Measurements from ENCODE around the gene CAB39.
"Not testable (repeated sequence)": the region's sequence is repeated elsewhere in the genome, so short reads cannot be mapped to it uniquely, and the experiment has no call there.

CAB39 gene

DNA sequence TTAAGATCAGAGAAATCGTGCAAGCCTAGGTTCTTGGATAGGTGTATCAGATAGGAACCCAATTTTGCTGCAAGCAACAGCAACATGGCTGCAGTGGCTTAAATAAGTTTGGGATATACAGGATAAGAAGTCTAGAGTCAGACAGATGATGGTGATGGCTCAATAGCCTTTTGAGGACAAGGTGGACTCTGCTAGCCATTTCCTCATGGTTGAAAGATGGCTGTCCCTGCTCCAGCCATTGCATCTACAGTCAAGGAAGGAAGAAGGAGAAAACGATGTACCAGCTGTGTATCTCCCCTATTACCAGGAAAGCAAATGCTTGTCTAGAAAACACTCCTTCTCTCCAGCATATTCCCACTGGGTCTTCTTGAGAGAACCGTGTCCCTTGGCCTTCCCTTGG lies 30.1 kb upstream of the CAB39 start:
- DNase-seq (ENCODE audit: low spot score), result no peak

DNA sequence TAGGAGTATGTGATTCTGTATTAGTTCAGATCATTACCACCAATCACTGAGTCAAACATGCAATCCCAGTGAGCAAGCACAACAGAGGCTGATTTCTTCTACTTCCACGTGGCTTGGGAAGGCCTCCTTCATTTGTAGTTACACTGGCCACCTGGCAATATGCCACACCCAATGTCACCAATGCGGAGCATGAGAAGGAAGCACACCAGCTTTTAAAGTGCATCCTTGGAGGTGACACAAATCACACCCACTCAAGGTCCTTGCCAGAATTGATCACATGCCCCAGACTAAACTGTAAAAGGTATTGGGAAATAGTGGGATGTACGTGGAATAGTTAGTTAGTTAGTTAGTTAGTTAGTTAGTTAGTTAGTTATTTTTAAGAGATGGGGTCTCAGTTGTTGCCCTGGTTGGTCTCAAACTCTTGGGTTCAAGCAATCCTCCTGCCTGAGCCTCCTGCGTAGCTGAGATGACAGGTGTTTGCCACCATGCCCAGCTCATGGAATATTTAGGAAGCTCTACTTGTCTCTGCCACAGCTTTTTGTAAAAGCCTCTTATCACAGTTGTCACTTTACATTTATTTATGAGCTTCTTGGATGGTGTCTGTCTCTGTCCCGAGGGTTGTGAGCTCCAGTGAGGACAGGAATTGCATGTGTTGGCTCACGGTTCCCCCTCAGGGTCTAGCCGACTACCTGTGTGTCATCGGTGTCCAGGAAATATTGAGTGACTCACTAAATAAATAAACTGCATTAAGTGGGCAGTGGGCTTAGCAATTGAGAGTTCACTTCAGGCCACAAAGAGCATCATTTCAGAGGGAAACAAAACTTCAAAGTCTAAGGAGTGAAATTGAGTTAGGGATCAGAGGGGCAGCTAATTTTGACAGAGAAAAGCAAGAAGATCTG lies 28.1 kb upstream of the CAB39 start:
- no peak for DNase-seq (ENCODE audit: low spot score)

DNA sequence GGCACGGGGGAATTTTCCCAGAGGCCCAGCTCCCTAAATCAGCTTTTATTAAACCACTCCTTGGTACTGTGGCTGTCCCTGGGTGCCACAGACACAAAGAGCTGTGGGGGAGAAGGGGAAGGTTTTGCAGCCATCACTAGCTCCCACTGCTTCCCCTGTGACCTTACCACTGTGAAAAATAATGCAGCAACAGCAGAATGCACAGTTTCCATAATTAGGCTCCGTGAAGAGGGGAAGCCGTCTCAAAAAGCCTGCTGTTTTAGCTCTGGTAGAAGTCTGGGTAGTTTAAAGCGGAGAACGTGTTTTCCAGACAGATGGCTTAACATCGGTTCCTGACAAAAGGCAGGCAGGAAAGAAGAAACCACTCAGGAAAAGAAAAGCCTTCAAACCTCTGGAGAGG lies 27.5 kb upstream of the CAB39 start:
- no peak for DNase-seq (ENCODE audit: low spot score)

DNA sequence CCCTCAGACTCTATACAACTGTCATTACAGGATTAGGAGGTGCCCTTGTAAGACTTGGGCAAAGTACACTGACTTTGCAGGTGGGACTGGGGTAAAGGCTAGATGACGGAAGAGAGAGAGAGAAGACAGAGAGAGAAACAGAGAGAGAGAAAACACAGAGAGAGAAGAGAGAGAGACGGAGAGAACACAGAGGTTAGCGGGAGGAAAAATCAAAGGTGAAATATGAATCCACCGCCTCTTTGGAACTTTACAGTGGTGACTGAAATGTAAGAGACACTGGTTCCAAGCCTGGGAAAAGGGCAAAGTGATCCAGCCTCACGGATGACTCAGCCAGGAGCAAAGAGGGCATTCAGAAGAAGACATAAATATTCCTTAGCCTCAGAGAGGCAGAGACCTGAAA lies 25.1 kb upstream of the CAB39 start:
- no peak for DNase-seq (ENCODE audit: low spot score)

DNA sequence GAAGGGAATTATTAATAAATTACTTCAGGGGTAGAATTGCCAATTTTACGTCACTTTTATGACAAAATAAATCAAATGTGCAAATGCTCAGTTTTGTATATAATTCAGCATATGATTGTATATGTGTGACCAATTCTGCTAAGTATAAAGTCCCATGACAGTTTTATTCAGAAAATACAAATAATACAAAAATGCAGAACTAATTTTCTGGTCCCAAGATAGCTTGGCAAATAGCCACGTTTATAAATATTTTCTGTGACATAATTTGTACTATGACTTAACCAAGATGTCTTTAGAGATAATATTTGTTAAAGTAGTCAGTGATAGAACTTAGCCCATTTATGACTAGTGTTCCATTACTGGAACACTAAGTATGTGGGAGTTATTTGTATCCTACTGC lies 24.2 kb upstream of the CAB39 start:
- no peak for DNase-seq (ENCODE audit: low spot score)

DNA sequence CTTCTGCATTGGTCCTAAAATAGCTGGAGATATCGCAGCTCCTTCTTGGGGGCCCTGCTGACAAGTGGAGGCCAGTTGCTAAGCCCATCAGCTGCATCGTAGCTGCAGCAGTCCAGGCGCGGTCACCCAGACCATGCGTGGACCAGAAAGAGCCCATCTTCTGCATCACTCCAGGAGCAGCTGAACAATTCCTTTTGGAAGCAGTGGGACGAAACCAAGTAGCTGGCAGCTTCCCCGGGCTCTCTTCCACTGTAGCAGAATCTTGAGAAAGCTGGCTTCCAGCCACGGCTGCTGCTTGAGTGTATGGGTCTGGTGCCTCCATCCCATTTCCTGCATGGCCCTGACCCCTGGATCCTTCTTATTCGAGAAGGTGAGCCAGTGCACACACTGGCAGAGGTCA lies 22.2 kb upstream of the CAB39 start:
- no peak for DNase-seq (ENCODE audit: low spot score)

DNA sequence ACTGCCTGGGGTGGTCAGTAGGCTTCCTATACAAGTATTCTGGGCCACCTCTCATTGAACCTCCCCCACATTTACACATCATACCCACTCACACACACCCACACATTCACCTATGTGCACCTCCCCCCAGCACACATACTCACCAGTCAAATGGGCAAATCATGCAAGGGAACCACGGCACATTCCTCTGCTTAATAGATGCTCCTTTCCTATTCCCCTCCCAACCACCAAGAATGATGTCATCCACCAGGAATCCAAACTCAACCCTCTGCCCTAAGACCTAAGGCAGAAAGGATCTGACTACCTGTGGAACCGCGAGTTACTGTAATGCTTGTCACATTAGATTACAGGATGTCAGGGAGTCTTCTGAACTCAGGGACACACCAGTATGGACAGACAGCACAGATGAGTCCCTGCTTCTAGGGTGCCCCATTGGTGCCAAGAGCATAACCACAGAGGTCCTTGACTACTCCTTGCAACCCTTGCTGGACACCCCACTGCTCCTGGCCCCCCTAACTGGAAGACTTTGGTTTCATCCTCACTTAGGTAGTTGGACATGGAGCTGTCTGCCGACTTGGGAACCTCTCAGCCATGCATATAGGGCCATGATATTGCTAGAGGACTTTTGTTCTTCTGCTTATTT lies 21.5 kb upstream of the CAB39 start:
- DNase-seq (ENCODE audit: low spot score), result no peak

DNA sequence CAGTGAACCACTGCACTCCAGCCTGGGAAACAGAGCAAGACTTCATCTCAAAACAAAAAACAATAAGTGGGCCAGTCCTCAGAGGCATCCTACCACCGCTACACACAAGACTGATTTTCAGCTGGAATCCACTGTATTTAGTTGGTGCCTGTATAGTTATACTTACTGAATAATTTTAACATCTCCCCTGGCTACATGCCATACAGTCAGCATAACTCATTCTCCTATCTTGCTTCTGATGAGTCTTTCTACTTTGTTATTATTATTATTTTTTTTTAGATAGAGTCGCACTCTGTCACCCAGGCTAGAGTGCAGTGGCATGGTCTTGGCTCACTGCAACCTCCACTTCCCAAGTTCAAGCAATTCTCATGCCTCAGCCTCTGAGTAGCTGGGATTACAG lies 19.9 kb upstream of the CAB39 start:
- DNase-seq (ENCODE audit: low spot score), result no peak

DNA sequence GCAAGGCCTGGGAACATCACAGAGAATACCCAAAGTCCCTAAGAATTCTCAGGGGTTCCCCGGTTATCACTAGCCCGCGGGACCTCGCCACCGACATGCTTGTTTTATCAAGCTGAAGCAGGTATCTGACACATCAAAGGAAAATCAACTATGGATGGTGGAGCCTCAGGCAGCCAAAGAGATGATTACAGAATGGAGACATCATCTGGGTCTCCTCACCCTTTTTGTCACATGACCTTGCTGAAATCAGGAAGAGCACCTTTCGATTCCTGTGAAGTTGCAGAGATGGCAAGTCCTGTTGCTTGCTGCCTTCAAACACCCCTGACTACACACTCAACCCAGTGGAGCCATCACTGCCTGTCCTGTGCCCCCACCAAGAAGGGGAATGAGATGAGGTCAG lies 19.2 kb upstream of the CAB39 start:
- no peak for DNase-seq (ENCODE audit: low spot score)

DNA sequence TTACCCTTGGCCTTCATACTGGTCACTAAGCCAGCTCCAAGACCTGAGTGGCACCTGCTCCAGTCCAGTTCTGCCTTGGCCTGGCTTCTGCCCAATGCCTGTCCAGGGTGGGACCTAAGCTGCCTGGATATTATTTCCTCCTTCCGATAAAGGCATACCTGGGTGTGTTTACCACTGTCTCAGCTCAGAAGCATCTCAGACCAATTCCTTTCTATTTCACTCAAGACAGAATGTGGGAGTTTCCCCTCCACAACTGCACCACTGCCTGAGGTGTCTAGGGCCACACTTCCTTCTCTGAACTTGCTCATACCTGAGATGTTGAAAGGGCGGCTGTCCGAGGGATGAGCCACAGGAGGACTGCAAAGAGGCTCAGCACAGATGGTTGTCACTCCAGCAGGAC lies 18.4 kb upstream of the CAB39 start:
- no peak for DNase-seq (ENCODE audit: low spot score)

DNA sequence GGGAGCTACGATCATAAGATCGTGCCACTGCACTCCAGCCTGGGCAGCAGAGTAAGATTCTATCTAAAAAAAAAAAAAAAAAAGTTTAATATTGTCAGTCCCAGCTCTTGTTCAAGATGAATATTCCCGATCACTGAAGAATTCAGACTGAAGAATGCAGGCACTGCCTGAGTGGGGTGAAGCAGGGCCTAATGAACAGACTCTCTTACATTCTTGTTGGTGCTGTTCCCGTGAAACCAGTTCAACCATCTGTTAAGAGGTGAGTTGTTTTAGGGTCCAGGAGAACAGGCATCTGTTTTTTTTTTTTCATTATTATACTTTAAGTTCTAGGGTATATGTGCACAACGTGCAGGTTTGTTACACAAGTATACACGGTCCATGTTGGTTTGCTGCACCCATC lies 17.1 kb upstream of the CAB39 start:
- no peak for DNase-seq (ENCODE audit: low spot score)

DNA sequence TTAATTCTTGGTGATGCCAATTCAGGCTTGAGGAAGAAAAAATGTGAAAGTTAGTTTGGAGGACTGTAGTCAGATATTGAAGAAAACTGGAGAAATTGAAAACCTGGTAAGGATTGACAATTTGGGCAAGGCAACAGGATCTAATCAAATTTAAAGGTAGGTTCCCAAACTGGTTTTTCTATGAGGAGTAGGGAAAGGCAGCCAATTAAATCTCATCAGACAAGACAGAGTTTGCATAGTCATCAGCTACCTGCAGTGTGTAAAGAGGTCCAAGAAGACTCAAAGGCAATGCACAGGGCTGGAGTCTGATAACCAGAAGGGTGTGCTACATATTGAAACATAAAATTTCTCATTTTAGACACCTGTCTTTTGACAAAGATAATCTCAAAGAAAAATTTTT lies 16.0 kb upstream of the CAB39 start:
- no peak for DNase-seq (ENCODE audit: low spot score)

DNA sequence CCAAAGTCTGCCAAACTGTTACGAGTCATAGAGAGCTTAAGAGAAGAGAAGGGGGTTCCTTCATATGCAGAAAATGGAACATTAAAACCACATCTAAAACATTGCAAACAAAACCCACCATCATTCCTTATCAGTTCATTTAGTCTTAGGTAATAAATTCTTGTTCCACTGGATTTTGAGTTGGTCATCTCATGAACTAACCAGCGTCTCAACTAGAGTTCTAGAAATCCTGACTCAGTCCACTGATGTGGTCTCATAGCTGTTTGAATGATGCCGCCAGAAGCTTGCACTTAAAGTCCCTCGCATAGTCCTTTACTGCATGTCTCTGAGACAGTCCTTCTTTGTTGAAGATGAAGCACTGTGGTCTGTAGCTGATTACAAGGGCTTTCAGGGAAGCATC lies 15.0 kb upstream of the CAB39 start:
- no peak for DNase-seq (ENCODE audit: low spot score)

DNA sequence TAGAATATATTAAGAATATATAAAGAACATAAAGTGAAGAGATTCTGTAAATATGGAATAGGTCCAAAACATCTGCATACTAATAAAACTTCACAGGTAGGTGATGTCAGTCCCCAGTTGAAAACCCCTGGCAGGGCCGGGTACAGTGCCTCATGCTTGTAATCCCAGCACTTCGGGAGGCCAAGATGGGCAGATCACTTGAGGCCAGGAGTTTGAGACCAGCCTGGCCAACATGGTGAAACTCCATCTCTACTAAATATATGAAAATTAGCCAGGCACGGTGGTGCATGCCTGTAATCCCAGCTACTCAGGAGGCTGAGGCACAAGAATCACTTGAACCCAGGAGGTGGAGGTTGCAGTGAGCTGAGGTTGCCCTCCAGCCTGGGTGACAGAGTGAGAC lies 13.9 kb upstream of the CAB39 start:
- not testable (repeated sequence) for DNase-seq (ENCODE audit: low spot score)

DNA sequence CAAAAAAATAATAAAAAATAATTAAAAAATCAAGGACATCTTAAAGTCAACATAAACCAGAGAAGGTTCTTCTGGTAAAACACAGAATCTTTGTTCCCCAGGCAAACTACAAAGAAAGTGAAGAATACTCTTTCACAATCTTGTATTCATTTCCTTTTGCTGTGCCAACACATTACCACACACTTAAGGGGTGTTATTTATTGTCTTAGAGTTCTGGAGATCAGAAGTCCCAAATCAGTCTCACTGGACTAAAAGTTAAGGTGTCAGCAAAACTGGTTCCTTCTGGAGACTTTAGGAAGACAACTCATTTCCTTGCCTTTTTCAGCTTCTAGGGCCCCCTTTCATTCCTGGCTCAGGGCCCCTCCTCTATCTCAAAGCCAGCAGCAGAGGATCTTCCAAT lies 12.2 kb upstream of the CAB39 start:
- DNase-seq (ENCODE audit: low spot score), result no peak

DNA sequence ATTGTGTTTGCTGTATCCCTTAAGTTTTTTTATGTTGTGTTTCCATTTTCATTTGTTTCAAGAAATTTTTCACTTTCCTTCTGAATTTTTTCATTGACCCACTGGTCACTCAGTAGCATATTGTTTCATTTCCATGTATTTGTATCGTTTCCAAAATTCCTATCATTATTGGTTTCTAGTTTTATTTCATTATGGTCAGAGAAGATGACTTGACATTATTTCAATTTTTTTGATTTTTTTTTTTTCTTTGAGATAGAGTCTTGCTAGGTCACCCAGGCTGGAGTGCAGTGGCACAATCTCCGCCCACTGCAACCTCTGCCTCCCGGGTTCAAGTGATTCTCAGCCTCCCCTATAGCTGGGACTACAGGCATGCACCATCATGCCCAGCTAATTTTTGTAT lies 11.3 kb upstream of the CAB39 start:
- DNase-seq (ENCODE audit: low spot score), result no peak

DNA sequence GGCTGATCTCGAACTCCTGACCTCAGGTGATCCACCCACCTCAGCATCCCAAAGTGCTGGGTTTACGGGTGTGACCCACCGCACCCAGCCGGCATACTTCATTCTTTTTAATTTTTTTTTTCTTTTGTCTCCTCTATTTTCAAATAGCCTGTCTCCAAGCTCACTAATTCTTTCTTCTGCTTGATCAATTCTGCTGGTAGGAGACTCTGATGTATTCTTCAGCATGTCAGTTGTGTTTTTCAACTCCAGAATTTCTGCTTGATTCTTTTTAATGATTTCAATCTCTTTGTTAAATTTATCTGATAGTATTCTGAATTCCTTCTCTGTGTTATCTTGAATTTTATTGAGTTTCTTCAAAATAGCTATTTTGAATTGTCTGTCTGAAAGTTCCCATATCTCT lies 10.2 kb upstream of the CAB39 start:
- DNase-seq (ENCODE audit: low spot score), result not testable (repeated sequence)

DNA sequence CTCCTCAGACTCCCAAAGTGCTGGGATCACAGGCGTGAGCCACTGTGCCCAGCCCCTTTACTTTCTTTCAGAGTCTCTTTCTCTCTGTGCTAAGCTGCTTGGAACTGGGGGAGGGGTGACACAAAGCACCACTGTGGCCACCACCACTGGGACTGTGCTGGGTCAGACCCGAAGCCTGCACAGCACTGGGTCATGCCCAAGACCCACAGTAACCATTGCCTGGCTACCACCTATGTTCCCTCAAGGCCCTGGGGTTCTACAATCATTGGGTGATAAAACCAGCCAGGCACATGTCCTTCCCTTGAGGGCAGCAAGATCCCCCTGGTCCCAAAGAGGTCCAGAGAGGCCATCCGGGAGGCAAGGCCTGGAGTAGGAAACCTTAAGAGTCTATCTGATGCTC lies 9.1 kb upstream of the CAB39 start:
- no peak for DNase-seq (ENCODE audit: low spot score)

DNA sequence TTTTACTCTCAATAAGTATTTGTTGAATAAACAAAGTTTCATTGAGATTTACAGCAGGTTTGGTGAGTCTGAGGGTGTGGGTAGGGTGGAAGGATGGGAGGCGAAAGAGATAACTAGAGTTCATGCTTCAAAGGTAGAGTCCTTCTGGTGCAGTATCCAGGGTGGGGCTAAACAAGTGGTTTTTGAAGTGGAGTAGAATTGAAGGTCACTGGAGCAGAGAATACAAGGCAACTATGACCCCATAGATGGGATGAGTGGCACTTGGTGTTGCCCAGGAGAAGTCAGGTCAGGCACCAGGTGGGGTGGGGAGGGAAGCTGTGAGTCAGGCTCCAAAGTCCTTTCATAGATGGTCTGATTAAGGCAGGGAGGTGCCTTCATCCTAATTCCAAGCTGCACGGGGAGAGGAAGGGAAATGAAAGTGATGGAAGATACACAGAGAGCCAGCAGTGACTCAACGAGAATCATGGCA lies 6.6 kb upstream of the CAB39 start:
- DNase-seq (ENCODE audit: low spot score), result no peak

DNA sequence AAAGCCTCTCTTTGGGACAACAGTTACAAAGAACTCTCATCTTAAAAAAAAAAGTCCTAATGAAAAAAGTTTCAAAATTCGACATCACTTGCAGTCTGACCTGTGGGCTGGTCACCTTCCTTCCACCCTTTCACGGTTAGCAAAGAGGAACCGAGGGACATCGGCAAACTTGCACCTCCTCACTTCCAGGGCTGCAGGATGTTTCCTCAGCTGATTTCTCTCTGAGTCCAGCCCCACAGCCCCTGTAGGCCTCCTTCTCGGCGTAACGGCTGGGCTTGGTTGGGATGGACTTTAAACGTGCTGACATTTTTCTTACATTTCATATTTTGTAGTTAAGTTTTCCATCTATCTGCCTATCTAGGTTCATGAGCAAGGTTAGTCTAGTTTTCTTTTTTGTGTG lies 5.7 kb upstream of the CAB39 start:
- DNase-seq (ENCODE audit: low spot score), result no peak

DNA sequence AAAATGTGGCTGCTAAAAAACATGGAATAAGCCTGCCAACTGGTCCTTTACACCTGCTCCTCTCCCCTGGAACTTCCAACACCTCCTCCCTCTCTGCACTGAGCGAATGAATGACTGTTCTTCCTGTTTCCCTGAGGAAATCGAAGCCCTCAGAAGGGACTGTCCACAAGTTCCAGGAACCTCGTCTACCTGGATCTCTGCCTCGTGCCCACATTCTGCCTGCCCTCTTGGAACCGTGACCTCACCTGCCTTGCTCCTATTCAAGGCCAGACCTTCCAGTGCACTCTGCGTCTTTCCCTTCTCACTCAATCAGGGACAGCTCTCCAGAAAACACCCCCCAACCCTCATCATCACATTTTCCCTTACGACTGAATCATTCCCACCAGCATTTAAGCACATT lies 4.4 kb upstream of the CAB39 start:
- DNase-seq (ENCODE audit: low spot score), result no peak

DNA sequence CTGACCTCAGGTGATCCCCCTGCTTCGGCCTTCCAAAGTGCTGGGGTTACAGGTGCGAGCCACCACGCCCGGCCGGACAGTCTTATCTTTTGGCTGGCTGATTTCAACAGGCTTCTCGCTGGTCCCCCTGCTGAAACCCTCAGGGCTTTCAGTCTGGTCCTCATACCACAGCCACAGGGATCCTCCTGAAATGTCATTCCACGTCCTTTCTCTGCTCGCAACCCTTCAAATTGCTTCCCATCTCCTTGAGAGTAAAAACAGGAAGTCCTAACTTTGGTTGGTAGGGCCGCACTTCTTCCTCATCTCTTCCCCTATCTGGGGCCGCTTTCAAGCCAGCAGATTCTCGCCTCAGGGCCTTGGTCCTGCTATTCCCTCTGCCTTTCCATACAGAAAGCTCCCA lies 1.4 kb upstream of the CAB39 start:
- DNase-seq (ENCODE audit: low spot score), result no peak

Data from SK-N-DZ (cell line).